Testis (tissue), 3 donors: ENCODE measurements around the gene RGS12. TPM values are rescaled to one million over a fixed set of nuclear protein-coding genes. Genes with fewer than 3 reads are reported as not detected.

Source experiments
- DNase-seq: peaks from one replicate; pipeline ENCODE4 v3.0.0-alpha.2; 2019
- H3K27ac ChIP-seq, 2 donors: fragments of 200-600 bp; sonication (generic); one replicate each; pipeline ENCODE4 v1.5.1; 2019
- H3K27me3 ChIP-seq: fragments of 200-600 bp; sonication (generic); one replicate; pipeline ENCODE4 v1.5.1; 2019
- H3K36me3 ChIP-seq: fragments of 200-600 bp; sonication (generic); one replicate; pipeline ENCODE4 v1.5.1; 2017; ENCODE audit warnings: low read depth; ENCODE audit errors: missing control alignments
- H3K4me1 ChIP-seq: fragments of 200-600 bp; sonication (generic); one replicate; pipeline ENCODE4 v1.5.1; 2019
- H3K4me3 ChIP-seq, 2 donors: fragments of 200-600 bp; sonication (generic); one replicate each; pipeline ENCODE4 v1.5.1; 2017 to 2019
- H3K9me3 ChIP-seq: fragments of 200-600 bp; sonication (generic); one replicate; pipeline ENCODE4 v1.5.1; 2017
- POLR2A ChIP-seq: fragments of 450-650 bp; IDR thresholded peaks from one replicate; pipeline ENCODE4 v1.6.1; 2017; ENCODE audit warnings: antibody characterized with exemption, mild to moderate bottlenecking, moderate library complexity
- WGBS, 2 donors: methylation state at CpG; one replicate each; pipeline ENCODE4 v1.1.5; 2018; 5-methylcytosine and 5-hydroxymethylcytosine counted together
- intact Hi-C: fragments of 100-400 bp; cut with DNase I; formaldehyde crosslinking; loops from one replicate; pipeline ENCODE4 v1.15.1; 2023; ENCODE audit warnings: low total_unique reads
- polyA plus RNA-seq: library from polyadenylated mRNA; stranded (reverse); fragments of 350-450 nt; fragmentation: Illumina TruSeq; extraction: RNeasy Lipid Tissue Mini Kit (QIAGEN cat#74804); gene quantifications from one replicate; pipeline ENCODE4 v1.2.3, GENCODE V29; 2014; ENCODE audit warnings: low read depth, low replicate concordance; ENCODE audit not compliant: insufficient read depth
- total RNA-seq, 2 donors: library from RNA; depleted of rRNA; stranded (reverse); fragments of >200 nt; gene quantifications; one replicate each; pipeline ENCODE4 v1.2.3, GENCODE V29; 2016
- TF ChIP-seq, protein P1 (sequence below), 3 experiments: fragments of 450-650 bp in 2 of 3; fragments of 200-600 bp in 1 of 3; sonication (generic) in 1 of 3; IDR thresholded peaks; one replicate each; pipeline ENCODE4 v1.5.1; 2016 to 2019; ENCODE audit warnings: antibody characterized with exemption in 3 of 3, mild to moderate bottlenecking in 2 of 3, moderate library complexity in 1 of 3

The RGS12 gene
- total and polyA plus RNA-seq, 3 donors from 2014 or later = 25.0 to 68.2 (median 39.0) TPM

DNA sequence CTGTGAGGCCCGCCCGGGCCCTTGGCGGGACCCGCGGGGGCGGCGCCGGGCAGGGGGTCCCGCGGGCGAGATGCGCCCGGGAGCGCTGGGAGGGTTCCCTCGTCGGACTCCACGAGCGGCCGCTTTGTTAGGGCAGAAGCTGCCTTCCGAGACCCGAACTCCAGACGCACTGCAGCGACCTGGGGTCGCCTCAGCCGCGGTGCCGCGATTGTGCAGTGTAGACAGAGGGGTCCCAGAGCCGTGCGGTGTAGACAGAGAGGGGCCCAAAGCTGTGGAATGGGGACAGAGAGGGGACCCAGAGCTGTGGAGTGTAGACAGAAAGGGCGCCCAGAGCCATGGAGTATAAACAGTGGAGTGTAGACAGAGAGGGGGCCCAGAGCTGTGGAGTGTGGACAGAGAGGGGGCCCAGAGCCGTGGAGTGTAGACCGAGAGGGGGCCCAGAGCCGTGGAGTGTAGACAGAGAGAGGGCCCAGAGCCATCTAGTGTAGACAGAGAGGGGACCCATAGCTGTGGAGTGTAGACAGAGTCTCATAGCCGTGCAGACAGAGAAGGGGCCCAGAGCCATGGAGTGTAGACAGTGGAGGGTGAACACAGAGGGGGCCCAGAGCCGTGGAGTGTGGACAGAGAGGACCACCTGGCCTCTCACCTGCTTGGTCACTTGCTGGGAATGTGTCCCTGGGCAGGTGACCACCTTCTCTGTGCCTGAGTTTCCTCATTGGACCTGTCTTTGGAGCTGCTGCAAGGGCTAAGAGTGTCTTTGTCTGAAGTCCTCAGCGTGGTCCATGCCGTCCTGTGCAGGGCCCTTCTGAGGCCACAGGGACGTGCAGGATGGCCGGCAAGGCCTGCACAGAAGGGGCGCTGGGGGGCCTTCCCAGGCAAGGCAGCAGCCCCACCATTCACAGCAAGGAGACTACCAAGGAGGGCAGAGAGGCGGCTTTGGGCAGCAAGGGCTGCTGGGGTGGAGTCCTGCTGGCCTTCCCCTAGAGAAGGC, 875 bp downstream of the RGS12 start:
- H3K27ac ChIP-seq = peak overlapping the region; percentile 40 to 84
- no peaks in the 10 kb centered on the region for H3K27me3 ChIP-seq
- 16 to 24% methylated on average over 21 to 42 of the region's 42 CpGs for WGBS, 2 donors
- intact Hi-C loops = no loop called here
- peaks cover 15% of the 10 kb centered on the region for H3K4me1 ChIP-seq
- H3K9me3 ChIP-seq = no peaks in the 10 kb centered on the region
- no peak for DNase-seq
- H3K4me3 ChIP-seq = peak overlapping the region; percentile 59 to 73
- H3K36me3 ChIP-seq = no peaks in the 10 kb centered on the region
- no peak for TF ChIP-seq POLR2A
- TF ChIP-seq, protein P1, sequence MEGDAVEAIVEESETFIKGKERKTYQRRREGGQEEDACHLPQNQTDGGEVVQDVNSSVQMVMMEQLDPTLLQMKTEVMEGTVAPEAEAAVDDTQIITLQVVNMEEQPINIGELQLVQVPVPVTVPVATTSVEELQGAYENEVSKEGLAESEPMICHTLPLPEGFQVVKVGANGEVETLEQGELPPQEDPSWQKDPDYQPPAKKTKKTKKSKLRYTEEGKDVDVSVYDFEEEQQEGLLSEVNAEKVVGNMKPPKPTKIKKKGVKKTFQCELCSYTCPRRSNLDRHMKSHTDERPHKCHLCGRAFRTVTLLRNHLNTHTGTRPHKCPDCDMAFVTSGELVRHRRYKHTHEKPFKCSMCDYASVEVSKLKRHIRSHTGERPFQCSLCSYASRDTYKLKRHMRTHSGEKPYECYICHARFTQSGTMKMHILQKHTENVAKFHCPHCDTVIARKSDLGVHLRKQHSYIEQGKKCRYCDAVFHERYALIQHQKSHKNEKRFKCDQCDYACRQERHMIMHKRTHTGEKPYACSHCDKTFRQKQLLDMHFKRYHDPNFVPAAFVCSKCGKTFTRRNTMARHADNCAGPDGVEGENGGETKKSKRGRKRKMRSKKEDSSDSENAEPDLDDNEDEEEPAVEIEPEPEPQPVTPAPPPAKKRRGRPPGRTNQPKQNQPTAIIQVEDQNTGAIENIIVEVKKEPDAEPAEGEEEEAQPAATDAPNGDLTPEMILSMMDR (IDR thresholded peaks at IDR 0.05) = no peak

DNA sequence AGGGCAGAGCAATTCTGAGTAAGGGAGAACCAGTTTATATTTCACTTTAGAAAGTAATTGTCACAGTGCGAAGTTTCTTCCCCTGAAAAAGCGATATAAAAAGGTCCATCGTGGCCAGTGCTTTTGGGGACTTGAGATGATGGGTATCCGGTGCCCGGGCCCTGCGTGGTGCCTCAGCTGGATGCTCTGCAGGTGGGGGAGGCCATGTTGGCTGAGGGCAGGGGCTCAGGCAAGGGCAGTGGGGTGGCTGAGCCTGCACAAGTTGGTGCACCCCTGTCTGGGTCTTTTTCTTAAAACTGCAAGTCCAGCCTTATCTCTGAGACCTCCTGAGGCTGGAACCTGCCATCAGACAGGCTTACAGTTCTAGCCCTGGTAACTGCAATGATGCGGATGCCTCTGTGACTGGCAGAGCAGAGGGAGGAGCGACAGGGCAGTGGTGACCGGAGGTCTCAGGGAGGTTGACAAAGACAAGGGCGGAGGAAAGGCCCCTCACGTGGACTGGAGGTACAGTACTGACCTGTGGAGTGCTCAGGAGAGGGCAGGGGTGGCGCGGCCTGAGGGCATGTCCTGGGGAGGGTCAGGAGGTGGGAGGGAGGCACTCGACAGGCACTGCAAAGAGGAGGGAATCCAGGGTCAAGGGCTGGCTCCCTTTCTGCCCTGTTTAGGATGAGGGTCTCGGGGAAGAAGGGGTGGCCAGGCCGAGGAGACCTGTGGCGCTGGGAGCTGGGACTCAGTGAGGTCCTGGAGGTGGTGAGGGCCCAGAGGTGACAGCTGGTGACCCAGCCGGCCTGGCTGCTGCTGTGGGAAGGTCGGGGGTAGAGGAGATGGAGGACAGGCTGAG, 1.8 kb downstream of the RGS12 start:
- intact Hi-C loops = no loop called here
- no peaks in the 10 kb centered on the region for H3K9me3 ChIP-seq

DNA sequence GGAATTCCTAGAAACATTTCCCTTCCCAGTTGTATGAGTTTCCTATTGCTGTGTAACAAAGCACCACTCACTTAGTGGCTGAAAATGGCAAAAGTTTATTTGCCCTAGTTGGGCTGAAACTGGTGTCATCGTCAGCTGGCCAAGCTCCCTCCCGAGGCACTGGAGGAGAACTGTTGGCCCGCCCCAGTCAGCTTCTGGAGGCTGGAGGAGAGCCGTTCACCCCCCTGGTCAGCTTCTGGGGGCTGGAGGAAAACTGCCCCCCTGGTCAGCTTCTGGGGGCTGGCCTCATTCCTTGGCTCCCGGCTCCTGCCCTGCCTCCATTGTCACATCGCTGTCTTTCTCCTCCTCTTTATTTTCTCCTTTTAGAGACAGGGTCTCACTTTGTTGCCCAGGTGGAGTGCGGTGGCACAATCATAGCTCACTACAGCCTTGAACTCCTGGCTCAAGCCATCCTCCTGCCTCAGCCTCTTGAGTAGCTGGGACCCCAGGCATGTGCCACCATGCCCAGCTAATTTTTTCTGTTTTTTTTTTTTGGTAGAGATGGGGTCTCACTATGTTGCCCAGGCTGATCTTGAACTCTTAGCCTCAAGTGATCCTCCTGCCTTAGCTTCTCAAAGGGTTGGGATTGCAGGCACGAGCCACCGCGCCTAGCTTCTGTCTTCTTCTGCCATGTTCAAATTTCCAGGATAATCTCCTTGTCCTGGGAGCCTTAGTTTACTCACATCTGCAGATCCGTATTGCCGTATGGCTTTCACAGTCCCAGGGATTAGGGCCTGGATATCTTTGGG, 3.2 kb downstream of the RGS12 start:
- no peaks in the 10 kb centered on the region for H3K36me3 ChIP-seq
- no peaks in the 10 kb centered on the region for H3K27me3 ChIP-seq
- H3K9me3 ChIP-seq = no peaks in the 10 kb centered on the region
- no peak overlapping the region for H3K27ac ChIP-seq
- DNase-seq = no peak
- intact Hi-C loops = no loop called here
- no peak overlapping the region for H3K4me3 ChIP-seq
- WGBS, 2 donors = 94 to 99% methylated on average over 12 of the region's 12 CpGs
- TF ChIP-seq, protein P1 (IDR thresholded peaks at IDR 0.05) = no peak
- TF ChIP-seq POLR2A = no peak
- peaks cover 20% of the 10 kb centered on the region for H3K4me1 ChIP-seq

More for the DNA sequence above, 1.8 kb downstream of the RGS12 start:
- no peaks in the 10 kb centered on the region for H3K27me3 ChIP-seq
- peaks cover 20% of the 10 kb centered on the region for H3K4me1 ChIP-seq
- no peak overlapping the region for H3K27ac ChIP-seq
- no peaks in the 10 kb centered on the region for H3K36me3 ChIP-seq
- DNase-seq = no peak
- no peak overlapping the region for H3K4me3 ChIP-seq
- TF ChIP-seq POLR2A = no peak
- WGBS, 2 donors = 88 to 89% methylated on average over 17 to 19 of the region's 19 CpGs

DNA sequence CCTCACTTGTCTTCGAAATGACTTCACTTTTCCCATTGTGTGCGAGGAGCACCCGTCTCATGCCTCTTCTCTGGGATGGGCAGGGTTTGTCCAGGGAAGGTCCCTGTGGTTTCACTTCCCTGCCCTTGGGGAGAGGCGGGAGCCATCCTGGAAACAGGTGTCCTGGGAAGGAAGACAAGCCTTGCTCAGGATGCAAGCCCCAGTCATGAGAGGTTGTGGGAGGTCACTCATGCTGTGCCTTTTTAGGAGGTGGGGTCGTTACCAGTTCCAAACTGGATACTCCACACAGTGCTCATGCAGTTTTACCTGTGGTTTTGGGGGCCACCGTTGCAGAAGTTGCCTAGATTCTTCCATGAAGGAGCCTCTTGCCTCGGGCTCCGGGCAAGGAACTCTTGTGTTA, 3.8 kb downstream of the RGS12 start:
- WGBS, 2 donors = 96 to 98% methylated on average over 6 to 8 of the region's 8 CpGs
- Histone ChIP-seq H3K4me3 (no peak overlapping the region), H3K9me3 (no peaks in the 10 kb centered on the region), H3K27me3 (no peaks in the 10 kb centered on the region), H3K4me1 (peaks cover 20% of the 10 kb centered on the region), H3K27ac (no peak overlapping the region), H3K36me3 (no peaks in the 10 kb centered on the region)
- intact Hi-C loops = no loop called here
- TF ChIP-seq, protein P1 (IDR thresholded peaks at IDR 0.05) = no peak
- no peak for TF ChIP-seq POLR2A
- no peak for DNase-seq
